SK-N-SH (cell line): ENCODE results near the gene ZC3HAV1L. TPM values are rescaled to one million over a fixed set of nuclear protein-coding genes. Genes with fewer than 3 reads are reported as not detected.

Source experiments
- CTCF ChIA-PET: fragments of 300-600, 350-600 bp; formaldehyde crosslinking; extraction: SDS; loops from one replicate; lab custom pipeline; 2021; lab: Yijun Ruan, JAX
- POLR2A ChIA-PET: fragments of 350-600 bp; sonication (Branson Sonifier 250); formaldehyde crosslinking; extraction: SDS; loops from one replicate; lab custom pipeline; 2020; ENCODE audit warnings: antibody characterized with exemption, inconsistent platforms; lab: Yijun Ruan, JAX
- DNase-seq: peaks from one replicate; pipeline ENCODE4 v3.0.0; 2012
- H2AFZ ChIP-seq: fragments of 200-600 bp; sonication (generic); 2 replicates; pipeline ENCODE4 v1.8.1; 2016; ENCODE audit warnings: antibody characterized with exemption, mild to moderate bottlenecking, low read depth
- H3F3A ChIP-seq: fragments of 200-600 bp; sonication (generic); replicated peaks from 2 replicates; pipeline ENCODE3; 2016; ENCODE audit warnings: antibody characterized with exemption, mild to moderate bottlenecking; ENCODE audit not compliant: insufficient read depth
- H3K27ac ChIP-seq, 2 experiments: fragments of 200-500 bp in 1 of 2; fragments of 200-600 bp in 1 of 2; sonication (Bioruptor generic) in 1 of 2; sonication (generic), shearing (Covaris generic) in 1 of 2; 2 replicates each; pipeline versions ENCODE4 v1.5.1 to v1.6.1; 2014 to 2016; ENCODE audit warnings: low read depth in 2 of 2, inconsistent platforms in 1 of 2, low read length in 1 of 2, mild to moderate bottlenecking in 1 of 2, mixed read lengths in 1 of 2
- H3K27me3 ChIP-seq: fragments of 200-600 bp; sonication (generic), shearing (Covaris generic); 2 replicates; pipeline ENCODE4 v1.6.1; 2016; ENCODE audit warnings: mixed run types; ENCODE audit not compliant: insufficient read depth
- H3K36me3 ChIP-seq, 2 experiments: fragments of 200-500 bp in 1 of 2; fragments of 200-600 bp in 1 of 2; sonication (Bioruptor generic) in 1 of 2; sonication (generic) in 1 of 2; replicated peaks in 1 of 2; 2 replicates each; pipeline versions ENCODE3 to v1.5.1; 2014 to 2016; ENCODE audit warnings: low read length in 1 of 2, mild to moderate bottlenecking in 1 of 2; ENCODE audit not compliant: insufficient read depth in 2 of 2, control insufficient read depth in 1 of 2
- H3K4me1 ChIP-seq, 2 experiments: fragments of 200-500 bp in 1 of 2; fragments of 200-600 bp in 1 of 2; sonication (Bioruptor generic) in 1 of 2; sonication (generic), shearing (Covaris generic) in 1 of 2; 2 replicates each; pipeline versions ENCODE4 v1.5.1 to v1.6.1; 2014 to 2016; ENCODE audit warnings: low read depth in 1 of 2, low read length in 1 of 2, mixed run types in 1 of 2; ENCODE audit not compliant: insufficient read depth in 2 of 2, control insufficient read depth in 1 of 2
- H3K4me2 ChIP-seq: fragments of 200-600 bp; sonication (generic), shearing (Covaris generic); 2 replicates; pipeline ENCODE4 v1.6.1; 2017; ENCODE audit warnings: mixed run types
- H3K4me3 ChIP-seq, 2 experiments: fragments of 200-500 bp in 1 of 2; fragments of 200-600 bp in 1 of 2; sonication (Bioruptor generic) in 1 of 2; sonication (generic), shearing (Covaris generic) in 1 of 2; 2 replicates each; pipeline versions ENCODE4 v1.5.1 to v1.8.1; 2014 to 2016; ENCODE audit warnings: low read depth in 2 of 2, inconsistent platforms in 1 of 2, low read length in 1 of 2, mild to moderate bottlenecking in 1 of 2, mixed read lengths in 1 of 2, moderate library complexity in 1 of 2
- H3K79me2 ChIP-seq: fragments of 200-600 bp; sonication (generic); 2 replicates; pipeline ENCODE4 v1.8.1; 2017; ENCODE audit warnings: mild to moderate bottlenecking; ENCODE audit not compliant: insufficient read depth
- H3K9ac ChIP-seq: fragments of 200-600 bp; sonication (generic); 2 replicates; pipeline ENCODE4 v1.6.1; 2017; ENCODE audit warnings: mixed run types
- H3K9me2 ChIP-seq: fragments of 200-600 bp; sonication (generic); 2 replicates; pipeline ENCODE4 v1.6.1; 2017; ENCODE audit warnings: mixed run types
- H3K9me3 ChIP-seq: fragments of 200-600 bp; sonication (generic); 2 replicates; pipeline ENCODE4 v1.6.1; 2017; ENCODE audit warnings: mixed run types, mild to moderate bottlenecking, moderate library complexity
- H4K20me1 ChIP-seq: fragments of 200-600 bp; sonication (generic); 2 replicates; pipeline ENCODE4 v1.6.1; 2017; ENCODE audit warnings: mild to moderate bottlenecking, mixed run types; ENCODE audit not compliant: insufficient read depth
- EP300 ChIP-seq, 2 experiments: IDR thresholded peaks; 2 replicates each; pipeline versions ENCODE4 v1.4.0 to v1.6.1; 2012; ENCODE audit warnings: borderline replicate concordance in 1 of 2, low read depth in 1 of 2, low read length in 1 of 2
- GABPA ChIP-seq: IDR thresholded peaks from 2 replicates; pipeline ENCODE4 v1.4.0; 2012; ENCODE audit warnings: low read depth, mild to moderate bottlenecking
- GATA2 ChIP-seq: sonication (generic); formaldehyde crosslinking; IDR thresholded peaks from 2 replicates; pipeline ENCODE4 v1.5.0; 2020; ENCODE audit warnings: mild to moderate bottlenecking, missing genetic modification reagents
- JUND ChIP-seq: IDR thresholded peaks from 2 replicates; pipeline ENCODE4 v1.4.0; 2012
- MAX ChIP-seq: IDR thresholded peaks from 2 replicates; pipeline ENCODE4 v1.4.0; 2012; ENCODE audit warnings: low read depth
- MEF2A ChIP-seq: IDR thresholded peaks from 2 replicates; pipeline ENCODE4 v1.4.0; 2012; ENCODE audit warnings: low read depth, borderline replicate concordance
- MXI1 ChIP-seq: IDR thresholded peaks from 2 replicates; pipeline ENCODE4 v1.6.1; 2012; ENCODE audit warnings: mild to moderate bottlenecking, low read depth, low read length, improper control_type of control experiment
- NFIC ChIP-seq: IDR thresholded peaks from 2 replicates; pipeline ENCODE4 v1.4.0; 2012; ENCODE audit warnings: borderline replicate concordance
- NRF1 ChIP-seq: IDR thresholded peaks from 2 replicates; pipeline ENCODE4 v1.6.1; 2012; ENCODE audit warnings: low read depth, mild to moderate bottlenecking, low read length
- POLR2AphosphoS5 ChIP-seq: IDR thresholded peaks from 2 replicates; pipeline ENCODE4 v1.6.1; 2012; ENCODE audit warnings: low read depth, low read length
- RAD21 ChIP-seq: IDR thresholded peaks from 2 replicates; pipeline ENCODE4 v1.6.1; 2012; ENCODE audit warnings: mild to moderate bottlenecking, low read length
- RCOR1 ChIP-seq: fragments of 150-350 bp; IDR thresholded peaks from 2 replicates; pipeline ENCODE4 v1.6.1; 2017; ENCODE audit warnings: antibody characterized with exemption, low read length
- REST ChIP-seq: IDR thresholded peaks from 2 replicates; pipeline ENCODE4 v1.6.1; 2012; ENCODE audit warnings: mild to moderate bottlenecking, low read depth, low read length, moderate library complexity
- RXRA ChIP-seq: IDR thresholded peaks from 2 replicates; pipeline ENCODE4 v1.4.0; 2012; ENCODE audit warnings: low read depth, mild to moderate bottlenecking, borderline replicate concordance
- SIN3A ChIP-seq: IDR thresholded peaks from 2 replicates; pipeline ENCODE4 v1.6.1; 2012; ENCODE audit warnings: low read depth, mild to moderate bottlenecking, low read length, moderate library complexity, borderline replicate concordance
- TAF1 ChIP-seq: IDR thresholded peaks from 2 replicates; pipeline ENCODE4 v1.6.1; 2012; ENCODE audit warnings: low read depth, mild to moderate bottlenecking, low read length, moderate library complexity, borderline replicate concordance
- TCF12 ChIP-seq: IDR thresholded peaks from 2 replicates; pipeline ENCODE4 v1.4.0; 2012
- polyA plus RNA-seq, 3 experiments: library from polyadenylated mRNA; depleted of rRNA; stranded (reverse); fragments of >200 nt; gene quantifications; 2 replicates each; pipeline ENCODE4 v1.2.3, GENCODE V29; 2012
- TF ChIP-seq, protein P1 (sequence below): fragments of 150-350 bp; IDR thresholded peaks from 2 replicates; pipeline ENCODE4 v1.6.1; 2017; ENCODE audit warnings: antibody characterized with exemption, low read length, low read depth, borderline replicate concordance
- TF ChIP-seq, protein P2 (sequence below): IDR thresholded peaks from 2 replicates; pipeline ENCODE4 v1.4.0; 2012; ENCODE audit warnings: low read depth, borderline replicate concordance

The ZC3HAV1L gene
- polyA plus RNA-seq, 1 of the 3 experiments (the other 2 are of a cell fraction), result 9.7 TPM

DNA sequence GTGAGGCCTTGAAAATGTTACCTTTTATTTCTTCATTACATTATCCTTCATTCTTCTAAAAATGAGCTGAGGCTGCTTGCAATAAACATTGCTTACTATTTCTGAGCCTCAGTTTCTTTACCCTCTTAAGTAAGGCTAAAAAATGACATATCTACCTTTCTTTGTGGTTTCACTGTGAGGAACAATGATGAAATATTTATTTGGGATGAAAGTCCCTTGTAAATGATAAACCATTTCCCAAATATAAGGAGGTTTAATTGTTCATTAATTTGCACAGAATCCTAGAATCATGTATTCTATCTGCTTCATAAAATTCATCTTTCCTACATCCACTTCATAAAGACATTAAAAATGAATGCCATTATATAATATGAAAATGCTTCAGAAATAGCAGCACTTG lies 45.7 kb upstream of the ZC3HAV1L start:
- no peak overlapping the region for H3K27ac ChIP-seq
- POLR2A ChIA-PET, result no interaction called here
- CTCF ChIA-PET, result interaction anchor here (0.8 to 1.2 kb wide), 3 partner anchors 14 to 195 kb away, joined by 3 to 6 read pairs (median 3); no protein-coding TSS in a partner anchor
- no peak overlapping the region for H3K4me2 ChIP-seq
- H3K27me3 ChIP-seq, result no peaks in the 10 kb centered on the region
- TF ChIP-seq GATA2 (CRISPR knock-in tag) (no peak), EP300 (IDR thresholded peaks at IDR 0.05; ENCODE audit: borderline replicate concordance in 1 of 2, low read depth in 1 of 2, low read length in 1 of 2) (no peak), TAF1 (no peak), NRF1 (no peak), POLR2AphosphoS5 (no peak), RCOR1 (no peak), MXI1 (no peak), MAX (no peak), JUND (no peak), GABPA (no peak), RXRA (no peak), TCF12 (no peak), SIN3A (no peak), RAD21 (no peak), MEF2A (no peak), REST (no peak), NFIC (no peak)
- TF ChIP-seq, protein P1, sequence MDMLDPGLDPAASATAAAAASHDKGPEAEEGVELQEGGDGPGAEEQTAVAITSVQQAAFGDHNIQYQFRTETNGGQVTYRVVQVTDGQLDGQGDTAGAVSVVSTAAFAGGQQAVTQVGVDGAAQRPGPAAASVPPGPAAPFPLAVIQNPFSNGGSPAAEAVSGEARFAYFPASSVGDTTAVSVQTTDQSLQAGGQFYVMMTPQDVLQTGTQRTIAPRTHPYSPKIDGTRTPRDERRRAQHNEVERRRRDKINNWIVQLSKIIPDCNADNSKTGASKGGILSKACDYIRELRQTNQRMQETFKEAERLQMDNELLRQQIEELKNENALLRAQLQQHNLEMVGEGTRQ, result no peak
- TF ChIP-seq, protein P2, sequence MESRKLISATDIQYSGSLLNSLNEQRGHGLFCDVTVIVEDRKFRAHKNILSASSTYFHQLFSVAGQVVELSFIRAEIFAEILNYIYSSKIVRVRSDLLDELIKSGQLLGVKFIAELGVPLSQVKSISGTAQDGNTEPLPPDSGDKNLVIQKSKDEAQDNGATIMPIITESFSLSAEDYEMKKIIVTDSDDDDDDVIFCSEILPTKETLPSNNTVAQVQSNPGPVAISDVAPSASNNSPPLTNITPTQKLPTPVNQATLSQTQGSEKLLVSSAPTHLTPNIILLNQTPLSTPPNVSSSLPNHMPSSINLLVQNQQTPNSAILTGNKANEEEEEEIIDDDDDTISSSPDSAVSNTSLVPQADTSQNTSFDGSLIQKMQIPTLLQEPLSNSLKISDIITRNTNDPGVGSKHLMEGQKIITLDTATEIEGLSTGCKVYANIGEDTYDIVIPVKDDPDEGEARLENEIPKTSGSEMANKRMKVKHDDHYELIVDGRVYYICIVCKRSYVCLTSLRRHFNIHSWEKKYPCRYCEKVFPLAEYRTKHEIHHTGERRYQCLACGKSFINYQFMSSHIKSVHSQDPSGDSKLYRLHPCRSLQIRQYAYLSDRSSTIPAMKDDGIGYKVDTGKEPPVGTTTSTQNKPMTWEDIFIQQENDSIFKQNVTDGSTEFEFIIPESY, result no peak
- H3K36me3 ChIP-seq, result peaks cover 56 to 64% of the 10 kb centered on the region in 2 experiments
- no peaks in the 10 kb centered on the region for H3K9me2 ChIP-seq
- H4K20me1 ChIP-seq, result no peaks in the 10 kb centered on the region
- no peak overlapping the region for H2AFZ ChIP-seq
- no peak overlapping the region for H3K4me3 ChIP-seq
- H3K9me3 ChIP-seq, result no peaks in the 10 kb centered on the region
- no peaks in the 10 kb centered on the region for H3F3A ChIP-seq
- no peak overlapping the region for H3K9ac ChIP-seq
- DNase-seq, result no peak
- no peaks in the 10 kb centered on the region for H3K4me1 ChIP-seq
- H3K79me2 ChIP-seq, result no peaks in the 10 kb centered on the region
